ENCODE measurements around the gene ACSM3. TPM values are rescaled to one million over a fixed set of nuclear protein-coding genes. Genes with fewer than 3 reads are reported as not detected.

Gene ACSM3
- total and polyA plus RNA-seq, 9 of the 15 experiments (the other 6 are each of a cell fraction or from before 2014, with no cell fraction given) = 112 to 420 (median 182) TPM

- TF ChIP-seq POU5F1 (IDR thresholded peaks at IDR 0.05; ENCODE audit: borderline replicate concordance, low read depth, low read length, partially characterized antibody) (no peak), TCF7 (IDR thresholded peaks at IDR 0.05; ENCODE audit: borderline replicate concordance) (no peak), CUX1 (CRISPR knock-in tag; IDR thresholded peaks at IDR 0.05) (0 out of 2 replicates have a peak, but pooled peaks have one; percentile 55), RFX5 (IDR thresholded peaks at IDR 0.05; ENCODE audit: low read depth, low read length) (no peak), ZNF253 (CRISPR knock-in tag; conservative IDR thresholded peaks at IDR 0.05) (no peak), ZNF24 (IDR thresholded peaks at IDR 0.05) (peak; percentile 86), SPI1 (IDR thresholded peaks at IDR 0.05; ENCODE audit: borderline replicate concordance, low read depth, low read length) (no peak), TFAM (CRISPR knock-in tag; conservative IDR thresholded peaks at IDR 0.05) (no peak), ELK1 (CRISPR knock-in tag; IDR thresholded peaks at IDR 0.05) (no peak), BACH1 (tag; IDR thresholded peaks at IDR 0.05) (peak; percentile 50; the same call in 1 of the 2 replicates), THAP7 (CRISPR knock-in tag; IDR thresholded peaks at IDR 0.05) (no peak), ZNF780A (CRISPR knock-in tag; IDR thresholded peaks at IDR 0.05) (no peak), HMG20B (CRISPR knock-in tag; IDR thresholded peaks at IDR 0.05) (no peak), MED1 (CRISPR knock-in tag; IDR thresholded peaks at IDR 0.05; ENCODE audit: borderline replicate concordance) (no peak), THRAP3 (IDR thresholded peaks at IDR 0.05; ENCODE audit: borderline replicate concordance) (no peak), SLC30A9 (CRISPR knock-in tag; IDR thresholded peaks at IDR 0.05) (no peak), ZFX (CRISPR knock-in tag; IDR thresholded peaks at IDR 0.05) (no peak; the same call in 1 of the 2 replicates), DIDO1 (tag; IDR thresholded peaks at IDR 0.05; ENCODE audit: low read depth) (no peak), LCOR (CRISPR knock-in tag; IDR thresholded peaks at IDR 0.05) (no peak), E2F5 (CRISPR knock-in tag; IDR thresholded peaks at IDR 0.05) (no peak)
Measured at GRCh38 chr16:20744922-20745440, 18.8 kb upstream of the ACSM3 start (continued).

All from K562 (cell line).